Stimulated activated CD8-positive, alpha-beta memory T cell treated with anti-CD3 and anti-CD28 coated beads, Interleukin-12 subunit alpha, Interleukin-12 subunit beta, amount 100 ng/mL, for 24 hours (primary cell): ENCODE measurements around the gene EDA.
"Not testable (repeated sequence)": the region's sequence is repeated elsewhere in the genome, so short reads cannot be mapped to it uniquely, and the experiment has no call there.

Experiments
- DNase-seq: peaks from one replicate; pipeline ENCODE4 v3.0.0-alpha.2; 2020; ENCODE audit errors: extremely low read depth

EDA gene

GRCh38 chrX:69746051-69746450, 130.1 kb downstream of the EDA start:
- no peak for DNase-seq

- DNase-seq, result no peak
Measured at GRCh38 chrX:69748055-69748454, 132.1 kb downstream of the EDA start.

- no peak for DNase-seq
Measured at GRCh38 chrX:69759921-69760625, 144.2 kb downstream of the EDA start.

- no peak for DNase-seq
Measured at GRCh38 chrX:69761633-69762032, 145.7 kb downstream of the EDA start.

- DNase-seq, result no peak
Measured at GRCh38 chrX:69762340-69762739, 146.4 kb downstream of the EDA start.

GRCh38 chrX:69793260-69793935, 177.5 kb downstream of the EDA start:
- no peak for DNase-seq

- no peak for DNase-seq
Measured at GRCh38 chrX:69795702-69796101, 179.8 kb downstream of the EDA start.

GRCh38 chrX:69807400-69807799, 191.5 kb downstream of the EDA start:
- DNase-seq, result no peak

GRCh38 chrX:69808375-69808774, 192.5 kb downstream of the EDA start:
- no peak for DNase-seq

GRCh38 chrX:69813677-69814076, 197.8 kb downstream of the EDA start:
- DNase-seq, result no peak

- no peak for DNase-seq
Measured at GRCh38 chrX:69815063-69815462, 199.2 kb downstream of the EDA start.

GRCh38 chrX:69815519-69815918, 199.6 kb downstream of the EDA start:
- no peak for DNase-seq

- no peak for DNase-seq
Measured at GRCh38 chrX:69844636-69845035, 228.7 kb downstream of the EDA start.

- DNase-seq, result not testable (repeated sequence)
Measured at GRCh38 chrX:69859999-69860398, 244.1 kb downstream of the EDA start.

- no peak for DNase-seq
Measured at GRCh38 chrX:69876221-69876620, 260.3 kb downstream of the EDA start.

- no peak for DNase-seq
Measured at GRCh38 chrX:69884210-69884609, 268.3 kb downstream of the EDA start.

GRCh38 chrX:69896046-69896445, 280.1 kb downstream of the EDA start:
- DNase-seq, result no peak

GRCh38 chrX:69900491-69900890, 284.6 kb downstream of the EDA start:
- no peak for DNase-seq

- no peak for DNase-seq
Measured at GRCh38 chrX:69906447-69906846, 290.5 kb downstream of the EDA start.

GRCh38 chrX:69914781-69915180, 298.9 kb downstream of the EDA start:
- no peak for DNase-seq

- DNase-seq, result no peak
Measured at GRCh38 chrX:69919749-69920148, 303.8 kb downstream of the EDA start.

GRCh38 chrX:69932323-69932722, 316.4 kb downstream of the EDA start:
- DNase-seq, result no peak

GRCh38 chrX:69948276-69948797, 332.4 kb downstream of the EDA start:
- no peak for DNase-seq
